ENCODE measurements around the gene SMARCD3.

The SMARCD3 gene

GRCh38 chr7:151272405-151272804 lies 23.9 kb upstream of the SMARCD3 start:
- DNase-seq: no peak

GRCh38 chr7:151271699-151272355 lies 23.3 kb upstream of the SMARCD3 start:
- peak; percentile 48 for DNase-seq

- DNase-seq: no peak
Measured at GRCh38 chr7:151269511-151269910, 21.0 kb upstream of the SMARCD3 start.

GRCh38 chr7:151265351-151265931 lies 16.9 kb upstream of the SMARCD3 start:
- DNase-seq: no peak

- DNase-seq: no peak
Measured at GRCh38 chr7:151264615-151265014, 16.1 kb upstream of the SMARCD3 start.

- no peak for DNase-seq
Measured at GRCh38 chr7:151261529-151261928, 13.0 kb upstream of the SMARCD3 start.

- DNase-seq: no peak
Measured at GRCh38 chr7:151260883-151261282, 12.4 kb upstream of the SMARCD3 start.

GRCh38 chr7:151260471-151260870 lies 12.0 kb upstream of the SMARCD3 start:
- DNase-seq: no peak

- DNase-seq: no peak
Measured at GRCh38 chr7:151257990-151258389, 9.5 kb upstream of the SMARCD3 start.

- no peak for DNase-seq
Measured at GRCh38 chr7:151256410-151257045, 8.0 kb upstream of the SMARCD3 start.

GRCh38 chr7:151255390-151255789 lies 6.9 kb upstream of the SMARCD3 start:
- DNase-seq: no peak

GRCh38 chr7:151254851-151255250 lies 6.4 kb upstream of the SMARCD3 start:
- no peak for DNase-seq

- DNase-seq: no peak
Measured at GRCh38 chr7:151254316-151254715, 5.8 kb upstream of the SMARCD3 start.

GRCh38 chr7:151252961-151253711 lies 4.6 kb upstream of the SMARCD3 start:
- DNase-seq: no peak

- DNase-seq: no peak
Measured at GRCh38 chr7:151252561-151252835, 4.0 kb upstream of the SMARCD3 start.

- peak; percentile 74 for DNase-seq
Measured at GRCh38 chr7:151251689-151252560, 3.4 kb upstream of the SMARCD3 start.

- no peak for DNase-seq
Measured at GRCh38 chr7:151251328-151251688, 2.8 kb upstream of the SMARCD3 start.

GRCh38 chr7:151250181-151251132 lies 2.0 kb upstream of the SMARCD3 start:
- no peak for DNase-seq

GRCh38 chr7:151249732-151250072 lies 1.2 kb upstream of the SMARCD3 start:
- peak; percentile 64 for DNase-seq

GRCh38 chr7:151249034-151249731 lies 689 bp upstream of the SMARCD3 start:
- DNase-seq: peak; percentile 58

GRCh38 chr7:151247611-151248345 lies 716 bp downstream of the SMARCD3 start:
- DNase-seq: no peak
